HG03060 (cell line): ENCODE measurements around the gene CDS2.

ENCODE experiments used
- ATAC-seq: cut with Tn5 transposase; IDR thresholded peaks from one replicate; pipeline ENCODE4 v1.9.1; 2021; ENCODE audit warnings: low read depth, moderate number of reproducible peaks; ENCODE audit not compliant: unreplicated experiment

Gene CDS2

DNA sequence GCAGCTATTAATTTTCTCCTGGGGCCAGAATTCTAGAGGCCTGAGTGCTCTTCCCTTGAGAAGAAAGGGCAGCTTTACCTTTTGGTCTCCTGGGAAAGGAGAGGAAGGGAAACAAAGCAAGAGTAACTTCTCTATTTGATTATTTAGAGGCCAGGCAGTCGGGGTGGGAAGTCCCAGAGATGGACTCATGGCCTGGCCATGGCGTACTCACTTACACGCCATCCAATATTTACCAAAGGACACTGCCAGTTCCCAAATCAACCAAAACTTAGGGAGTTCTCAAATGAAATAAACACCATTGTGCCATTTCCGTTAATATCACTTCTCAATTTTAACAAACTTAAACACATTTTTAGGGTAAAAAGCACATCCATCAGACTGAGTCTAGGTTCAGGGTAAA is 76.6 kb downstream of the CDS2 start:
- ATAC-seq = no peak

GRCh38 chr20:5205348-5206210 is 78.8 kb downstream of the CDS2 start:
- no peak for ATAC-seq

GRCh38 chr20:5207138-5207537 is 80.3 kb downstream of the CDS2 start:
- ATAC-seq = no peak

- ATAC-seq = no peak
Observed at GRCh38 chr20:5211803-5212714, 85.3 kb downstream of the CDS2 start.

DNA sequence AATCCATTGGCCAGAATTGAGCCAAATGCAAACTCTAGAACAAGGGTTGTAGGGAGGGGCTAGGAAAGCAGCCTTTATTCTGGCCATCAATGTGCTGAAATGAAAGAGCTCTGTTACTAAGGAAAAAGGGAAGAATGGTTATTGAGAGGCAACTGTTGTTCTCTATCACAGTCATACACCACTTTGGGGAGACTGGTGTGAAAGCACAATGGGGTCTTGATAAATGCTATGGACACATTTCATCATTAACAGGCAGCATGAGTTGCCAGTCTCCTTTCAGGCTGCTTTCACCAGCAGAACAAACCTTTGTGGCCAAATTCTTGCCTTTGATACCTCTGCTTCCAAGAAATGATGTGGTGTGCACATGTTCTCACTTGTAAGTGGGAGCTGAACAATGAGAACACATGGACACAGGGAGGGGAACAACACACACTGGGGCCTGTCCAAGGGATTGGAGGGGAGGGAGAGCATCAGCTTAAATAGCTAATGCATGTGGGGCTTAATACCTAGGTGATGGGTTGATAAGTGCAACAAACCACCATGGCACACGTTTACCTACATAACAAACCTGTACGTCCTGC is 86.2 kb downstream of the CDS2 start:
- ATAC-seq = no peak

- no peak for ATAC-seq
Observed at GRCh38 chr20:5214826-5215225, 88.0 kb downstream of the CDS2 start.

- no peak for ATAC-seq
Observed at GRCh38 chr20:5215672-5216304, 89.0 kb downstream of the CDS2 start.

GRCh38 chr20:5216663-5217062 is 89.9 kb downstream of the CDS2 start:
- no peak for ATAC-seq

DNA sequence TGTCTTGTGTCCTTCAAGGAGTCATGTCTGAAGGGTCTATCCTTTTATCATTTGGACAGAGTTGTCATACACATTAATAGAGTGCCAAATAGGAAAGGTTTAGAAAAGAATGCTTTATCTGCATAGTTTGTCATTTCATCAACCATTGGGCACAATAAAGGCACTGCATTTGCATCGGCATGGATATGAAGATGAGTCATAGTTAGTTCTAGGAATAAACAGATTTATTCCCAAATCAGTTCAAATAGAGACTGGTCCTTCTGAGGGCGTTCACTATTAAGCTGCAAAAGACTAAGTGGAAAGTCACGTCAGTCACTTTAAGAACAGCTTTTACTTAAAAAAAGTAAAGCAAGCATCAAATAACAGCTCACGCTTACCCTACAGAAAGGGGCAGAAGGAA is 90.8 kb downstream of the CDS2 start:
- no peak for ATAC-seq

GRCh38 chr20:5220321-5221060 is 93.7 kb downstream of the CDS2 start:
- no peak for ATAC-seq

DNA sequence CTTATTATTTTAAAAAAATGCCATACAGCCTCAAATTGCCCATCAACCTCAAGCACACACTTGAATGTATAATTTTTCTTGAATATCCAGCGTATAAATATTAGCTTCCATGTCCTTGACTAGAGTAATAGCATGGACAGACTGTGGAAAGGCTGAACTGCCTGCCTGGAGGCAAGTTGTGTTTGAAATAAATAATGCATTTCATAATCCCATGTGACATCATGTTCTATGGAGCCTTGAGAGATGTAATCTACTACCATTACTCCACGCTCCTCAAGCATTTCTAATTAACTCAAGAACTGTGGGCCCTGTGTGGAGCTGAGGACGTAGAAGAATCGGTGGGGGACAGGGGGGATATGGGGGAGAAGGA is 94.2 kb downstream of the CDS2 start:
- no peak for ATAC-seq

DNA sequence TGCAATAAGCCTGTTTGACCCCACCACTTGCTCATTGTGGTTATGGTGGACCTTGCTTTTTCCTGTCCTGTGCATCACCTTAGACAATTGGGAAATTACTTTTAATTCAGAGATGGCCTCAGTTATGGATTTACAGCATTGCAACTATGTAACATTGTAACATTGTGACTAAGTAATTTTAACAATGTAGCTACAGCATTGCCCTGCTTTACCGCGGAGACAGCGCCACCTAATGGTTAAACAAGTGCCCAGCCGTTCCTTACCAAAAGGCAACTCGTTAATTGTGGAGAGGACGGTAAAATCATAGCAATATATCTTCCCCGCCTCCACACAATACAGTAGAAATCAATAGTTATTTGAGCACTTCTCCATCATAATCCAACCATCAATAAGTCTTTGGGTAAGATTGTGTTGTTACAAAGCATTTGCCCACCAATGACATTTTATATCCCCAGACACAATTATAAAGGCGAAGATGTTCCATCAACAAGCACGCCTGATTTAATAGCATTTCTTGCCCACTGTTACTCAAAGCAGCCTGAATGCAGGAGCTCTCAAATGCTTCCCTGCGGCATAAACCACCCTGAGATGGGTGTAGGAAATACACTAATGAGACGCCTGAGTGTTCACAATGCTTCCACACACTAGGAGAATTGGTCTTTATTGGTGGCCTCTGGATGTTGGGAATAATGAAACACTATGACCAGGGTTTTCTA is 96.3 kb downstream of the CDS2 start:
- no peak for ATAC-seq

GRCh38 chr20:5230544-5230943 is 103.7 kb downstream of the CDS2 start:
- ATAC-seq = no peak

- no peak for ATAC-seq
Observed at GRCh38 chr20:5234158-5234557, 107.3 kb downstream of the CDS2 start.

- ATAC-seq = no peak
Observed at GRCh38 chr20:5234978-5235377, 108.2 kb downstream of the CDS2 start.
